A549 (cell line): ENCODE measurements around the gene ALPK3. TPM values are rescaled to one million over a fixed set of nuclear protein-coding genes. Genes with fewer than 3 reads are reported as not detected.

ENCODE experiments used
- ATAC-seq, 2 experiments: fragments of 200-7000 bp in 1 of 2; fragments of >200 bp in 1 of 2; cut with Nextera tagmentation in 1 of 2; cut with Tn5 transposase in 1 of 2; 3 replicates each; pipeline versions ENCODE4 v1.8.0 to v1.9.1; 2018 to 2020; ENCODE audit warnings: mild to moderate bottlenecking in 1 of 2, moderate library complexity in 1 of 2
- CTCF ChIA-PET: fragments of 300-600 bp; sonication (Branson Sonifier 250); formaldehyde crosslinking; extraction: SDS; loops from one replicate; lab custom pipeline; 2021; ENCODE audit warnings: antibody characterized with exemption, inconsistent platforms; lab: Yijun Ruan, JAX
- POLR2A ChIA-PET: fragments of 350-600 bp; formaldehyde crosslinking; extraction: SDS; loops from one replicate; lab custom pipeline; 2021; ENCODE audit warnings: antibody characterized with exemption, inconsistent platforms; lab: Yijun Ruan, JAX
- DNase-seq, 2 experiments: peaks; one replicate each; pipeline versions ENCODE4 v3.0.0 to v3.0.0-alpha.2; 2011 to 2016; ENCODE audit warnings: low read depth in 1 of 2, low spot score in 1 of 2
- FAIRE-seq: peaks from 2 replicates; lab custom pipeline; 2011; peaks lifted over from hg19 to GRCh38; lab: Jason Lieb, UNC
- H3K27ac ChIP-seq, 2 experiments: fragments of >200 bp; sonication (Bioruptor Twin); formaldehyde crosslinking; 3 replicates each; pipeline ENCODE4 v1.5.1; 2016 to 2017
- H3K4me1 ChIP-seq: fragments of >200 bp; sonication (Bioruptor Twin); formaldehyde crosslinking; 3 replicates; pipeline ENCODE4 v1.6.1; 2016
- H3K4me2 ChIP-seq: fragments of >200 bp; sonication (Bioruptor Twin); formaldehyde crosslinking; 3 replicates; pipeline ENCODE4 v1.6.1; 2016
- H3K4me3 ChIP-seq: fragments of >200 bp; sonication (Bioruptor Twin); formaldehyde crosslinking; 3 replicates; pipeline ENCODE4 v1.5.1; 2016
- H3K9me3 ChIP-seq: fragments of >200 bp; sonication (Bioruptor Twin); formaldehyde crosslinking; 3 replicates; pipeline ENCODE4 v1.6.1; 2016
- BHLHE40 ChIP-seq: IDR thresholded peaks from 2 replicates; pipeline ENCODE4 v1.6.1; 2012; ENCODE audit warnings: low read depth, low read length, inconsistent platforms
- CBX2 ChIP-seq: fragments of 200-600 bp; sonication (generic); IDR thresholded peaks from 2 replicates; pipeline ENCODE4 v1.6.1; 2016; ENCODE audit warnings: low read depth, mild to moderate bottlenecking, borderline replicate concordance
- CHD2 ChIP-seq: fragments of 150-350 bp; IDR thresholded peaks from 2 replicates; pipeline ENCODE4 v1.6.1; 2014; ENCODE audit warnings: low read length; ENCODE audit not compliant: partially characterized antibody
- EHF ChIP-seq: fragments of 250-450 bp; sonication (Bioruptor Pico); IDR thresholded peaks from 2 replicates; pipeline ENCODE4 v1.5.0; 2020; ENCODE audit warnings: mild to moderate bottlenecking
- ELK1 ChIP-seq: fragments of 150-350 bp; IDR thresholded peaks from 2 replicates; pipeline ENCODE4 v1.6.1; 2014; ENCODE audit warnings: low read depth, mild to moderate bottlenecking, low read length
- ESRRA ChIP-seq: fragments of 150-350 bp; IDR thresholded peaks from 2 replicates; pipeline ENCODE4 v1.6.1; 2014; ENCODE audit warnings: mild to moderate bottlenecking, low read length, borderline replicate concordance
- FOSL2 ChIP-seq, 2 experiments: fragments of 450-650 bp in 1 of 2; fragments of >200 bp in 1 of 2; sonication (Bioruptor Twin) in 1 of 2; formaldehyde crosslinking; IDR thresholded peaks; 2 replicates each; pipeline versions ENCODE4 v1.5.0 to v1.6.1; 2016 to 2020; ENCODE audit warnings: mild to moderate bottlenecking in 1 of 2, moderate library complexity in 1 of 2
- FOXS1 ChIP-seq: fragments of 250-450 bp; sonication (Bioruptor Pico); IDR thresholded peaks from 2 replicates; pipeline ENCODE4 v1.5.0; 2020; ENCODE audit warnings: mild to moderate bottlenecking, moderate library complexity
- GATA3 ChIP-seq: IDR thresholded peaks from 2 replicates; pipeline ENCODE4 v1.6.1; 2012; ENCODE audit warnings: borderline replicate concordance
- HES2 ChIP-seq: fragments of >200 bp; sonication (Bioruptor Twin); formaldehyde crosslinking; IDR thresholded peaks from 2 replicates; pipeline ENCODE4 v1.6.1; 2016
- HEYL ChIP-seq: fragments of 250-450 bp; sonication (Bioruptor Pico); IDR thresholded peaks from 2 replicates; pipeline ENCODE4 v1.8.0; 2021; ENCODE audit warnings: mild to moderate bottlenecking, moderate library complexity
- JUN ChIP-seq, 2 experiments: fragments of >200 bp; sonication (Bioruptor Twin); formaldehyde crosslinking; IDR thresholded peaks; 2 replicates in 1 of 2; 3 replicates in 1 of 2; pipeline ENCODE4 v1.6.1; 2016 to 2017
- JUNB ChIP-seq: fragments of >200 bp; sonication (Bioruptor Twin); formaldehyde crosslinking; IDR thresholded peaks from 2 replicates; pipeline ENCODE4 v1.6.1; 2016
- KDM5A ChIP-seq: fragments of 200-600 bp; sonication (generic); IDR thresholded peaks from 2 replicates; pipeline ENCODE4 v1.6.1; 2016; ENCODE audit warnings: antibody characterized with exemption, mild to moderate bottlenecking
- MAFK ChIP-seq: fragments of 450-650 bp; IDR thresholded peaks from 2 replicates; pipeline ENCODE4 v1.6.1; 2014; ENCODE audit not compliant: partially characterized antibody
- MAZ ChIP-seq: fragments of 150-350 bp; IDR thresholded peaks from 2 replicates; pipeline ENCODE4 v1.6.1; 2014; ENCODE audit warnings: antibody characterized with exemption, low read depth, low read length, borderline replicate concordance
- MYC ChIP-seq: IDR thresholded peaks from 2 replicates; pipeline ENCODE4 v1.6.1; 2012; ENCODE audit warnings: mild to moderate bottlenecking, inconsistent platforms, low read length, improper control_type of control experiment, borderline replicate concordance
- NFE2L2 ChIP-seq: fragments of 150-350 bp; conservative IDR thresholded peaks from 2 replicates; pipeline ENCODE4 v1.6.1; 2014; ENCODE audit warnings: low read length
- POLR2A ChIP-seq: IDR thresholded peaks from 2 replicates; pipeline ENCODE4 v1.6.1; 2012; ENCODE audit warnings: mild to moderate bottlenecking, low read length
- RAD21 ChIP-seq, 2 experiments: fragments of >200 bp in 1 of 2; sonication (Bioruptor Twin) in 1 of 2; formaldehyde crosslinking in 1 of 2; IDR thresholded peaks in 1 of 2; conservative IDR thresholded peaks in 1 of 2; 2 replicates in 1 of 2; 3 replicates in 1 of 2; pipeline ENCODE4 v1.6.1; 2012 to 2018; ENCODE audit warnings: inconsistent platforms in 1 of 2
- RCOR1 ChIP-seq: fragments of 150-350 bp; IDR thresholded peaks from 2 replicates; pipeline ENCODE4 v1.6.1; 2014; ENCODE audit warnings: antibody characterized with exemption, low read length, low read depth
- RNF2 ChIP-seq: fragments of 200-600 bp; sonication (generic); IDR thresholded peaks from 2 replicates; pipeline ENCODE4 v1.6.1; 2016; ENCODE audit warnings: low read depth, mild to moderate bottlenecking, antibody characterized with exemption, moderate library complexity, borderline replicate concordance
- SREBF2 ChIP-seq: fragments of 450-650 bp; IDR thresholded peaks from 2 replicates; pipeline ENCODE4 v1.6.1; 2014; ENCODE audit warnings: mild to moderate bottlenecking, moderate library complexity
- ZFP36 ChIP-seq: fragments of 450-650 bp; IDR thresholded peaks from 2 replicates; pipeline ENCODE4 v1.6.1; 2014; ENCODE audit warnings: borderline replicate concordance; ENCODE audit not compliant: partially characterized antibody
- ZSCAN20 ChIP-seq: fragments of 250-450 bp; sonication (Bioruptor Pico); IDR thresholded peaks from 2 replicates; pipeline ENCODE4 v1.8.0; 2022; ENCODE audit warnings: mild to moderate bottlenecking, moderate library complexity
- WGBS: methylation state at CpG from one replicate; pipeline ENCODE4 v1.1.6; 2017; ENCODE audit errors: missing lambda C conversion rate; 5-methylcytosine and 5-hydroxymethylcytosine counted together
- polyA plus RNA-seq, 4 experiments: library from polyadenylated mRNA; depleted of rRNA in 3 of 4; stranded (reverse); fragments of >200 nt; fragmentation: RNase III in 1 of 4; extraction: RNeasy Plus Mini Kit Qiagen cat#74134 plus additional on column Dnase treatment in 1 of 4; gene quantifications; 2 replicates in 3 of 4; 3 replicates in 1 of 4; pipeline ENCODE4 v1.2.3, GENCODE V29; 2011 to 2017
- TF ChIP-seq, protein P1 (sequence below): IDR thresholded peaks from 2 replicates; pipeline ENCODE4 v1.6.1; 2012
- TF ChIP-seq, protein P2 (sequence below): fragments of >200 bp; sonication (Bioruptor Twin); formaldehyde crosslinking; IDR thresholded peaks from 3 replicates; pipeline ENCODE4 v1.6.1; 2016

The ALPK3 gene
- polyA plus RNA-seq, 2 of the 4 experiments (the other 2 are of a cell fraction): 0.26 to 0.30 TPM

GRCh38 chr15:84811828-84812227 lies 5.3 kb upstream of the ALPK3 start:
- ATAC-seq: no peak

DNA sequence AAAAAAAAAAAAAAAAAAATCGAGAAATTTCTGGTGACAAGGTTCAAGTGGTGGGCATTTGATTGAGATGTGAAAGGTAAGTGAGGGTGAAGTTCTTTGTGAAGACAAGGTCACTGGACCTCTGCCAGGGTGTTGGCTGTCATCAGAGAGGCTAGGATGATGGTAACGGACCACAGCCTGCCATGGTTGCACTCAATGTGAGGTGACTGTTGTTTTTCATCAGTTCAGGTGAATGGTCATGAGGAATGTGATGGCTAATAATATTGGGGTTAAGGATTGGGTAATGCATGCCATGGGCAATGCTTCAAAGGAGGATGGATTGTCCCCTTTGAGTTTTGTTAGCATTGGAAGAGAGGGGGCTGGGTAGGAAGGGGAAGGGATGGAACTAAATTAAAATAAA lies 4.3 kb upstream of the ALPK3 start:
- 67% methylated on average over 2 of the region's 2 CpGs for WGBS
- ATAC-seq (no peak), FAIRE-seq (no peak)

More at GRCh38 chr15:84811828-84812227, 5.3 kb upstream of the ALPK3 start:
- TF ChIP-seq JUNB (no peak), FOSL2 (IDR thresholded peaks at IDR 0.05) (no peak), FOSL2 (CRISPR knock-in tag; IDR thresholded peaks at IDR 0.05) (no peak), SREBF2 (no peak), POLR2A (no peak), RNF2 (no peak), ZSCAN20 (CRISPR knock-in tag) (no peak), ESRRA (no peak), BHLHE40 (no peak), JUN (IDR thresholded peaks at IDR 0.05) (no peak)
- H3K4me3 ChIP-seq: no peak overlapping the region
- FAIRE-seq (no peak), DNase-seq (no peak)
- H3K9me3 ChIP-seq: no peaks in the 10 kb centered on the region
- no peak overlapping the region for H3K27ac ChIP-seq
- CTCF ChIA-PET: interaction anchor here (1.1 to 1.3 kb wide), 2 partner anchors 15 to 116 kb away, joined by 3 read pairs; no protein-coding TSS in a partner anchor
- no peak overlapping the region for H3K4me2 ChIP-seq
- POLR2A ChIA-PET: no interaction called here
- no peaks in the 10 kb centered on the region for H3K4me1 ChIP-seq

DNA sequence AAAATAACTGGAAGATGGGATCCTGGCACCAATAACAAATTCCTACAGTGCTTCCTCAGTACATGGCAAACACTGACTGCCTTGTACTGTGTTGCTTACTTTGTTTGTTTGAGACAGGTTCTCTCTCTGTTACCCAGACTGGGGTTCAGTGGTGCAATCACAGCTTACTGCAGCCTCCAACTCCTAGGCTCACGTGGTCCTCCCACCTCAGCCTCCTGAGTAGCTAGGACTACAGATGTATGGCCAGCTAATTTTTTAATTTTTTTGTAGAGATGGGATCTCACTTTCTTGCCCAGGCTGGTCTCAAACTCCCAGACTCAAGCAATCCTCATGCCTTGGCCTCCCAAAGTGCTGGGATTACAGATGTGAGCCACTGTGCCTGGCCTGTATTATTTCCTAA lies 3.7 kb upstream of the ALPK3 start:
- CTCF ChIA-PET: interaction anchor here (1.6 kb wide), 1 partner anchor 27 kb away, joined by 4 read pairs; no protein-coding TSS in a partner anchor
- no peaks in the 10 kb centered on the region for H3K9me3 ChIP-seq
- DNase-seq (no peak), FAIRE-seq (no peak), ATAC-seq (no peak)
- H3K4me2 ChIP-seq: no peak overlapping the region
- TF ChIP-seq RCOR1: no peak
- TF ChIP-seq, protein P1, sequence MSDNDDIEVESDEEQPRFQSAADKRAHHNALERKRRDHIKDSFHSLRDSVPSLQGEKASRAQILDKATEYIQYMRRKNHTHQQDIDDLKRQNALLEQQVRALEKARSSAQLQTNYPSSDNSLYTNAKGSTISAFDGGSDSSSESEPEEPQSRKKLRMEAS: no peak
- TF ChIP-seq CHD2: no peak
- TF ChIP-seq MAFK: no peak
- TF ChIP-seq GATA3: no peak
- no peak for TF ChIP-seq ELK1
- no peak for TF ChIP-seq SREBF2
- no peak for TF ChIP-seq MAZ
- WGBS: 94% methylated on average over 1 of the region's 1 CpG
- H3K27ac ChIP-seq: no peak overlapping the region
- POLR2A ChIA-PET: no interaction called here
- H3K4me1 ChIP-seq: peaks cover 10% of the 10 kb centered on the region
- no peak overlapping the region for H3K4me3 ChIP-seq

More for the DNA sequence above, 4.3 kb upstream of the ALPK3 start:
- no peaks in the 10 kb centered on the region for H3K9me3 ChIP-seq
- no peak overlapping the region for H3K27ac ChIP-seq
- no peak overlapping the region for H3K4me3 ChIP-seq
- TF ChIP-seq RAD21 (conservative IDR thresholded peaks at IDR 0.05 in 1 of 2, IDR thresholded peaks at IDR 0.05 in 1 of 2) (no peak), EHF (CRISPR knock-in tag) (no peak), FOXS1 (CRISPR knock-in tag) (no peak), SREBF2 (no peak), CHD2 (no peak), RNF2 (no peak), MYC (no peak), HEYL (CRISPR knock-in tag) (no peak), MAFK (no peak), NFE2L2 (no peak), CBX2 (no peak), ZFP36 (no peak), HES2 (no peak), MAZ (no peak), KDM5A (no peak), JUNB (no peak), ESRRA (no peak)
- TF ChIP-seq, protein P2, sequence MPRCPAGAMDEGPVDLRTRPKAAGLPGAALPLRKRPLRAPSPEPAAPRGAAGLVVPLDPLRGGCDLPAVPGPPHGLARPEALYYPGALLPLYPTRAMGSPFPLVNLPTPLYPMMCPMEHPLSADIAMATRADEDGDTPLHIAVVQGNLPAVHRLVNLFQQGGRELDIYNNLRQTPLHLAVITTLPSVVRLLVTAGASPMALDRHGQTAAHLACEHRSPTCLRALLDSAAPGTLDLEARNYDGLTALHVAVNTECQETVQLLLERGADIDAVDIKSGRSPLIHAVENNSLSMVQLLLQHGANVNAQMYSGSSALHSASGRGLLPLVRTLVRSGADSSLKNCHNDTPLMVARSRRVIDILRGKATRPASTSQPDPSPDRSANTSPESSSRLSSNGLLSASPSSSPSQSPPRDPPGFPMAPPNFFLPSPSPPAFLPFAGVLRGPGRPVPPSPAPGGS: no peak
- H3K4me2 ChIP-seq: no peak overlapping the region
- POLR2A ChIA-PET: no interaction called here
- peaks cover 4% of the 10 kb centered on the region for H3K4me1 ChIP-seq
- no peak for DNase-seq
- CTCF ChIA-PET: interaction anchor here (1.1 to 1.6 kb wide), 2 partner anchors 14 to 27 kb away, joined by 3 to 4 read pairs; no protein-coding TSS in a partner anchor
